HG03159 (cell line): ENCODE measurements around the gene FOSL1.
"Not testable (repeated sequence)": the region's sequence is repeated elsewhere in the genome, so short reads cannot be mapped to it uniquely, and the experiment has no call there.

Source experiments
- ATAC-seq: cut with Tn5 transposase; IDR thresholded peaks from one replicate; pipeline ENCODE4 v1.9.1; 2021; ENCODE audit warnings: mild to moderate bottlenecking, moderate library complexity; ENCODE audit not compliant: unreplicated experiment

Gene FOSL1

GRCh38 chr11:65854852-65855837 is 45.0 kb downstream of the FOSL1 start:
- ATAC-seq: no peak

- no peak for ATAC-seq
Measured at GRCh38 chr11:65854161-65854592, 46.0 kb downstream of the FOSL1 start.

- no peak for ATAC-seq
Measured at GRCh38 chr11:65853246-65853979, 46.8 kb downstream of the FOSL1 start.

GRCh38 chr11:65852508-65853245 is 47.5 kb downstream of the FOSL1 start:
- ATAC-seq: no peak

- ATAC-seq: no peak
Measured at GRCh38 chr11:65851811-65852507, 48.2 kb downstream of the FOSL1 start.

GRCh38 chr11:65851083-65851579 is 49.1 kb downstream of the FOSL1 start:
- ATAC-seq: no peak

- no peak for ATAC-seq
Measured at GRCh38 chr11:65850217-65851082, 49.7 kb downstream of the FOSL1 start.

GRCh38 chr11:65849771-65850216 is 50.4 kb downstream of the FOSL1 start:
- no peak for ATAC-seq

GRCh38 chr11:65849366-65849765 is 50.8 kb downstream of the FOSL1 start:
- no peak for ATAC-seq

- ATAC-seq: not testable (repeated sequence)
Measured at GRCh38 chr11:65848693-65849092, 51.5 kb downstream of the FOSL1 start.

GRCh38 chr11:65847746-65848145 is 52.4 kb downstream of the FOSL1 start:
- ATAC-seq: no peak

- ATAC-seq: no peak
Measured at GRCh38 chr11:65844231-65844872, 55.8 kb downstream of the FOSL1 start.

- ATAC-seq: no peak
Measured at GRCh38 chr11:65843811-65844210, 56.4 kb downstream of the FOSL1 start.

- no peak for ATAC-seq
Measured at GRCh38 chr11:65842144-65842543, 58.0 kb downstream of the FOSL1 start.
